ENCODE data around the gene PRPF40B.

DNA sequence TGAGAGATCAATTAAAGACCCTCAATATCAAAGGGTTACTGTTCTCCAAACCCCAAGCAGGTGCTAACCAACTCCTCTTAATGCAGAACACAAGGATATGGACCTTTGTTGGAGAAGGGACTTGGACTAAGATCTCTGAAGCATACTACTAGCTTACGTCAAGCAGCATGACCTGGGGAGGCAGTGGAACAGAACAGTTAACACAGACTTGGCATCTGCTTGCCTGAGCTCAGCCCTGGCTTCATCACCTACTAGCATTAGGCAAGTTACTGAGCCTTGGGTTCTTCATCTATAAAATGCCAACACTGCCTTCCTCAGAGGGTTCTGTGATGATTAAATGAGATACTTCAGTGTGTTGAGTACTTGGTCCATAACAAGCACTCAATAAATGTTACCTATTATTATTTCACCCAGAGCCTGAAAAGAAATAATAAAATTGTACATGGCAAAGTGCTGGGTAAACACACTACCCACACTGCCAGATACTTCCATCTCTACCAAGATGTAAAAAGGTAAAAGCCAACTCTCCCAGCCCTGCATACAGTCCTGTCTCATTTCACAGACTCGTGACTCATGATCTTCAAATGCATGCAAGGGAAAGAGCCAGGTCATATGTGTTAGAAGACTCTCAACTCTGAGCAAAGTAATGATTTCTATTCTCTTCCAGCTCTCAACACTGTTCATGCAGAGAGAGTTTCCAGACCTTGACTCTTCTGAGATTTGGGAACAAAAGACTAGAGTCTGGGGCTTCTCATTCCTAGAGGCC, 44.1 kb downstream of the PRPF40B start:
- no peak for TF ChIP-seq CTCF (IDR thresholded peaks at IDR 0.05)
- no peak for TF ChIP-seq POLR2AphosphoS5 (IDR thresholded peaks at IDR 0.05)
- no peak for TF ChIP-seq POLR2A (IDR thresholded peaks at IDR 0.05)

Measured in breast epithelium (tissue), 3 donors.